Measurements from ENCODE around the gene WAC.

DNA sequence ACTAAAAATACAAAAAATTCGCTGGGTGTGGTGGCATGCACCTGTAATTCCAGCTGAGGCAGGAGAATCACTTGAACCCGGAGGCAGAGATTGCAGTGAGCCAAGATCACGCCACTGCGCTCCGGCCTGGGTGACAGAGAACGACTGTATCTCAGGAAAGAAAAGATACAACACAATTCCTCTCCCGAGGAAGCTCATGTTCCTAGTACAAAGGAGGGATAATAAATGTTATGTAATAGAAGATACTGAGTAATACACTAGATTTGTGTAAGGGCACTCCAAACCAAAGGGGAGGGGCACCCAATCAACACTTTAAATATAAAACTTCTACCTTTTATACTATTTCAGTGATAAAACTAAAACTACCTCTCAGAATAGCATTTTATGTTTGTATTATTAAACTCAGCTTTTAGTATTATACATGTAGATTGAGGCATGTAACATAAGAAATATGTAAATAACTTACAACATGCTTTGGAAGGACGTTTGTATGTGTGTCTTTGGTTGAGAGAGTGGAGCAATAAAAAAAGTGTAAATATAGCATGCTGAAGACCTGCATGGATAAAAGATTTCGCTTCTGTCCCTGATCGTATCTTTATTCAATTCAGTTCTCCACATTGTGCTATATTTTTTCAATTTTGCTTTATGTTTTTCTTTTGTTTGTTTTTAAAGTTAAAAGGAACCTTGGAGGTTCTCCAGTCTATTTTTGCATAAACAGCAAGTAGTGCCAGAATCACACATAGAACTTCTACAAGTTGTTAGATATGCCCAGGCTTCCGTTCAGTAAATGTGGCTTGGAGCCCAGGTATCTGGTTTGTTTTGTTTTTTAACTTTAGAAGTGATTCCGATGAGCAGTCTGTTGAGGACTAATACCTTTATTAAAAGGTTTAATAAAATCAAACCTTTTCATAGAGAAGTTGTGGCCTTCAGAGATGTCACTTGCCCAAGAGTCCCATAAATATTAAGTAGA is 71.9 kb downstream of the WAC start:
- TF ChIP-seq EZH2 (IDR thresholded peaks at IDR 0.05; ENCODE audit: insufficient read depth, low read length), result no peak
- TF ChIP-seq, protein P1, sequence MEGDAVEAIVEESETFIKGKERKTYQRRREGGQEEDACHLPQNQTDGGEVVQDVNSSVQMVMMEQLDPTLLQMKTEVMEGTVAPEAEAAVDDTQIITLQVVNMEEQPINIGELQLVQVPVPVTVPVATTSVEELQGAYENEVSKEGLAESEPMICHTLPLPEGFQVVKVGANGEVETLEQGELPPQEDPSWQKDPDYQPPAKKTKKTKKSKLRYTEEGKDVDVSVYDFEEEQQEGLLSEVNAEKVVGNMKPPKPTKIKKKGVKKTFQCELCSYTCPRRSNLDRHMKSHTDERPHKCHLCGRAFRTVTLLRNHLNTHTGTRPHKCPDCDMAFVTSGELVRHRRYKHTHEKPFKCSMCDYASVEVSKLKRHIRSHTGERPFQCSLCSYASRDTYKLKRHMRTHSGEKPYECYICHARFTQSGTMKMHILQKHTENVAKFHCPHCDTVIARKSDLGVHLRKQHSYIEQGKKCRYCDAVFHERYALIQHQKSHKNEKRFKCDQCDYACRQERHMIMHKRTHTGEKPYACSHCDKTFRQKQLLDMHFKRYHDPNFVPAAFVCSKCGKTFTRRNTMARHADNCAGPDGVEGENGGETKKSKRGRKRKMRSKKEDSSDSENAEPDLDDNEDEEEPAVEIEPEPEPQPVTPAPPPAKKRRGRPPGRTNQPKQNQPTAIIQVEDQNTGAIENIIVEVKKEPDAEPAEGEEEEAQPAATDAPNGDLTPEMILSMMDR (IDR thresholded peaks at IDR 0.05; ENCODE audit: insufficient read depth, low read depth, low read length), result no peak

All from astrocyte (in vitro differentiated cells and primary cell).